ENCODE measurements around the gene CACNA2D3.

DNA sequence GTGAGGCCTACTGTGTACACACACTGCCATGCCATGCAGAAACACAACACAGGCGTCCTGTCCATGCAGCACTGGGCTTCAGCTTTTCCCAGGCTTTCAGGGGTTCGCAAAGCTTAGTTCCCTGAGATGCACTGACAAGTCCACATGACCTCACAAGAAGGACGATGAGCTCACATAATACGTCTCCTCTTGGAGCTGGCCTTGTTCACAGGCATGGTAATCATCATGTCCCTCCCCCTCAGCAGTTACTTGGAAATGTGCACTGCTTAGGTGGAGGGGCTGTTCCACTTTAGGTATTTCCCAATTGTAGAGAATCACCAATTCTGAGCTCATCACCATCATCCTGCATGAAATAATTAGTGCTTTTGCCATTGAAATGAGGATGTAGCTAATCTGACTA is 496.7 kb downstream of the CACNA2D3 start:
- no peak for TF ChIP-seq GATA3 (IDR thresholded peaks at IDR 0.05; ENCODE audit: low read depth, low read length)
- TF ChIP-seq GATA2 (IDR thresholded peaks at IDR 0.05; ENCODE audit: low read depth, low read length) = no peak
